Germinal center (tissue), 1 donor: ENCODE data around the gene TSPO.
"Not testable (repeated sequence)": the region's sequence is repeated elsewhere in the genome, so short reads cannot be mapped to it uniquely, and the experiment has no call there.

ENCODE experiments used
- DNase-seq: peaks from one replicate; pipeline ENCODE4 v3.0.0; 2012; ENCODE audit warnings: mixed read lengths, low spot score

Gene TSPO

DNA sequence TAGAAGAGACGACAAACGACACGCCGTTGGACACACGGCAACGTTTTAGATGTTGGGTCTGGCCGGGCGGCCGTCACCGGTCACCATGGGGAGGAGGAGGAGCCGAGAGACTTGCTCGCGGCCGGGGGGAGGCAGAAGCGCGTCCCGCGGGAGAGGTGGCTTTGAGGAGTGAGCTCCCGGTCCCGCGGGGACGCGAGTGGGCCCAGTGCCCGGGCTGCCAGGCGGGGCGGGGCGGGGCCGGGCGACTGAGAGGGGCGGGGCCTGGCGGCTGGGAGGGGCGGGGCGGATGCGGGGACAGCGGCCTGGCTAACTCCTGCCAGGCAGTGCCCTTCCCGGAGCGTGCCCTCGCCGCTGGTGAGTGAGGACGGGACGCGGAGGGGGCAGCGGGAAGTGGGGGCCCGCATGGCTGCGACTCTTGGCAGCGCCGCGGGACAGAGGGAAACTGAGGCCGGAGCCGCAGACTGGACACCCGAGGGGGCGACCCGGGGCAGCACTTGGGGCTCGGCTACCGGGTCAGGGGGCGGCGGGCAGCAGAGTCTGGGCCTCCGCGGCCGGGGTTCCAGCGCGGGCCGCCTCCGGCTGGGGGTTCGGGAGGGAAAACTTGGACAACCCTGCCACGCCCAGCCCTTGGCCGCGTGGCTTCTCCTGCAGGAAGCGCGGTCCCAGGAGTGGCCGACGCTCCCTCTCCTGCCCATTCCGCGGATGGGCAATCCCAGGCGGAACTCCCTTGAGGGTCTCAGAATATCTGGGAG, at the start of gene TSPO:
Gene TSPO, plus strand, starts transcription at position 309 of the 752 bp plus-strand sequence. CDS start 7,680 bp downstream, outside the sequence.
- peak; percentile 83 for DNase-seq

DNA sequence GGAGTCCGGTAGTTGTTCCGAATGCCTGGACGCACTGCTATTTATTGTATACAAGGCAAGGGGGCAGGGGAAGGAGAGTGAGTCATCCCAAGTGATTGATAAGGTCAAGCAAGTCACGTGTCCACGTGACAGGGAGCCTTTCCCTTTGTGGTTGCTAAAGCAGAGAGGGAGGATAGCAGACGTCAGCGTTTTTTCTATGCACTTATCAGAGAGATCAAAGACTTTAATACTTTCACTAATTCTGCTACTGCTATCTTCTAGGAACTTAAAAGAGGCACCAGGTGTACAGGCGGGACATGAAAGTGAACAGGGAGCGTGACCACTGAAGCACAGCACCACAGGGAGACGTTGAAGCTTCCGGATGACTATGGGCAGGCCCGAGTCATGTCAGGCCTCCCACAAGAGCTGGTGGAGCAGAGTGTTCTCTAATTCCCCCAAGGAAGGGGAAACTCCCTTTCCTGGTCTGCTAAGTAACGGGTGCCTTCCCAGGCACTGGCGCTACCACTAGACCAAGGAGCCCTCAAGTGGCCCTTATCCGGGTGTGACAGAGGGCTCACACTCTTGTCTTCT, 47.2 kb upstream of the TSPO start:
- not testable (repeated sequence) for DNase-seq

DNA sequence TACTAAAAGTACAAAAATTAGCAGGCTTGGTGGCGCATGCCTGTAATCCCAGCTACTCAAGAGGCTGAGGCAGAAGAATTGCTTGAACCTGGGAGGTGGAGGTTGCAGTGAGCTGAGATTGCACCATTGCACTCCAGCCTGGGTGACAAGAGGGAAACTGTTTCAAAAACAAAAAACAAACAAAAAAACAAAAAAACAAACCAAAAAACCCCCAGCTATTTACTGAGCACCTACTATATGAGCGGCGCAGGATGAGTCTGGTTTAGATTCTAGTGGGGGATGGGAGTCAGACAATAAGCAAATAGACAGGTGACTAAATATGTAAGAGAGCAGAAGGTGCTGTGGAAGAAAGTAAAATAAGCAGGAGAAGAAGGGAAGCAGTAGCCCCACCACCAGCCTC, 46.4 kb upstream of the TSPO start:
- DNase-seq, result not testable (repeated sequence)

DNA sequence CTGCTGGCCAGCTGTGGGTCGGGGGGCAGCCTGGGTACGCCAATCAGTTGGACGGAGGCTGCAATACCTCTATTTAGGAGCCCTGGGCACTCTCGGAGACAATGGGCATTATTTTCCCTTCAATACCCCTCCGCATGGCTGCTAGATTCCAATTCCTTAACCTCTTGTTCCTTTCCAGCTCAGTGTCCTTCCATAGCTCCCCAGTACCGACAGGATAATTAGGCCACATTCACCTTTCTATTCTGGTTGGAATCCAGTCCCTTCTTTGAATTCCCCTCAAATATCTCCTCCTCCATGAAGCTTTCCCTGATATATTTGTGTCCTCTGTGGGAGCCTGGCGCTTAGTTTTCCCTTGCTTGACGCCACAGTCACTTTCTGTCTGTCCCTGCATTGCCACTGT, 45.1 kb upstream of the TSPO start:
- no peak for DNase-seq

DNA sequence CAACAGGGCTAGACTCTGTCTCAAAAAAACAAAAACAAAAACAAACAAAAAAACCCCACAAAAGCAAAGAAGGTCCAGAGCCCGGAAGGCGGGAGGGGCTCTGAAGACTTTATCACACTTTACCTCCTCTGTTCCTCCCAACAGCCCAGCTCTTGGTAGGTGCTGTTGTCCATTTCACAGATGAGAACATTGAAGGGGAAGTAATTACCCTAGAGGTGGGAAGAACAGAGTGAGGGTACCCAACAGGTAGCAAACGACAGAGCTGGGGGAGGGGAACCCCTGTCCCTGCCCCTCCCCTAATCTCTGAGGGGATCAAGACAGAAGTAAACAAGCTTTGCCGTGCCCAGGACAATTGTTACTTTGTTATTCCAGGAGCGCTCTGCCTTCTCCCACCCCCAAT, 41.8 kb upstream of the TSPO start:
- DNase-seq, result no peak

DNA sequence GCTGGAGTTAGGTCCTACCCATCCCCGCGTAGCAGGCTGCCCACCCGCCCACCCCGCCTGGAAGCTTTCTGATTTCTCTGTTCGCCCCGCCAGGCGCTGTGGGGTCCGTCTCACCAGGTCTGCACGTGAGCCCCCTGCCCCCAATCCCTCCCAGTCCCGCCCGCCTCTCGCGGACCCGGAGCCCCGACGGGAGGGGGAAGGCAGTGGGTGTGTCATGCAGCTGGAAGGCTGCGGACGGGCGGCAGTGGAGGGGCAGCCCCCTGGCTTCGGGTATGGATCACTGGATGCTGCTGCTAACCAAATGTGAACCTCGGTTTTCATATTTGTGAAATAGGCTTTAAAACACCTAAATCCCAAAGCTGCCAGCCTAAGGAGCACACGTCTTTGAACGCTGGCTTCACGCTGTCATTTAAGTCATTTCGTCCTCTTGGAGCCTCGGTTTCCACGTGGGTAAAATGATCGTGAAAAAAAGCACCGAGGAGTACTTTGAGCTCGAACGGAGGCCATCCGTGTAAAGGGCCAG, 41.4 kb upstream of the TSPO start:
- DNase-seq, result no peak

DNA sequence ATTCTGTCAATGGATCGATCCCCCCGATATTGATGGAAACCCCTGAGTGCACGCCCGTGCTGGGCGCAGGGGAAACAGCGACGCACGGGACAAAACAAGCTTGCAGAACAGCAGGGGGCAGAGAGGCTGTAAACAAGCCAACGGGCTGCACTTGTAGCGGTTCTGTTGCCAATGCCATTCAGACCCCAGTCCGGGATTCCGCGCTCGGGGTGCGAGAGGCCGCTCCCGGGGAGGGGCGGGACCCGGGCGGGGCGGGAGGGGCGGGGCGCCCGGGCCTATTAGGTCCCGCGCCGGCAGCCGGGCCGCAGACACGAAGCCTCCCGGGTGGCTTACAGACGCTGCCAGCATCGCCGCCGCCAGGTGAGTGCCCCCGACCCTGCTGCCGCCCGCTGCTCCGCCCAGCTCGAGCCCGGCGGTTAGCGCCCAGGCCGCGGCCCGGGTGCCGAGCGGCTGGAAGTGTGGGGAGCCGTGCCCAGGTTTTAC, 40.9 kb upstream of the TSPO start, which contains the start of gene BIK:
Gene BIK, plus strand, starts transcription at position 307 of the 483 bp plus-strand sequence. CDS start 13,273 bp downstream, outside the sequence.
- peak; percentile 82 for DNase-seq

DNA sequence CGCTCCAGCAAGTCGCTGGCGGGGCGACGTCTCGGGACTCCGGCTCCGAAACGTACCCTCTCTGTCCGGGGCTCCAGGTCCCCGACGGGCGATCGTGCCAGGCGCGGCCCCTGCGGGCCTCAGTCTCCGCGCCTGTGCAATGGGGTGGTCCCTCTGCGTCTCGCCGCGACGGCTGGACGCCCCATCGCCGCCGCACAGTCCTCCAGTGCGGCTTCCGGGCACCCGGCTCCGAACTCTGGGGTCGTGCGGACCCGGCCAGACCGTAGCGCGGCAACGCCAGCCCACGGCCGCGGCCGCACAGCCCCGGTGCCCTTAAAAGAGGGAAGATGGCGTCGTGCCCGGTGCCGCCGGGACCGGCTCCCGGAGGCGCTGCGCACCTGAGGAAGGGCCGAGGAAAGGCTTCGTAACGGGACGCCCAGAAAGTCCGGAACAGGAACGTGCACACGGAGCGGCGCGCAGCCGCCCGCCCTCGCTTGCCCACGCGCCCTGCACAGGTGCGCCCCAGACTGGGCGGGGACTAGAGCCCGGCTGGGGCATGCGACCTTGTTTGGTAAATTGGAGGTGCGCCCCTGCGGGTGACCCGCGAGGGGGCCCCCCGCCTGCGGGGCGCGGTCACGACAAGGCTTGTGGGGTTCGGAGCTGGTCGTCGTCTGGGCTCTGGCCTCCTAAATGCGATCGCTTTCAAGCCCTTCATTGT, 40.3 kb upstream of the TSPO start:
- peak; percentile 77 for DNase-seq

DNA sequence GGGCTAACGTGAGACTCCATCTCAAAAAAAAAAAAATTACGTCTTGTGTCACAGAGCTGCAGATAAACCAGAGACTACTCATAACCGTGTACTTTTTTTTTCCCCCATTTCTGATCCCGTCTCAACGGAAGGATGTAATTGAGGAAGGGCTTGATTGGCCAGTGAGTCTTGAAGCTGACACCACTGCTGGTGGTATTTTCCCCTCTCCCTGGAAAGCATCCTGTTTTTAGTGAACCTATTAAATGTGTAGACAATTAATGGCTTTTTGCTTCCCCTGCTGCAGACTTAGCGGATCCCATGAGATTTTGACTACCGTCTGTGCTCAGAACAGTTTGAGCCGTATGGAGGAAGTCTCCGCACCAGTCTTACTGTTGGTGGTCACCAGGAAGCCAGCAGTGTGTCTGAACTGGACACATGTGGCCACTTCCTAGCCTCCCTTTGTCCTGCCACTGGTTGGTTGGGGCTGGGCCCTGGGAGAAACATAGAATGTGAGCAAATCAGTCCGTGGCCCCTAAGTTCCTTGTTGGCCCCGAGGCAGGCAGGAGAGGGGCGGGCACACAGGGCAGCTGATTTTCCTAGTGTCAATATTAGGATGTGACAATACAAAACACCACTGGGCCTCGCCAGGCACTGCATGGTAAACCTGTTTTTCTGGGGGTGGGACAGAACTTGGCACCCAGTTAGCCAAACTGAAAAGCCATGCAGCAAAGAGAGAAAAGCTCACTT, 37.7 kb upstream of the TSPO start:
- no peak for DNase-seq

DNA sequence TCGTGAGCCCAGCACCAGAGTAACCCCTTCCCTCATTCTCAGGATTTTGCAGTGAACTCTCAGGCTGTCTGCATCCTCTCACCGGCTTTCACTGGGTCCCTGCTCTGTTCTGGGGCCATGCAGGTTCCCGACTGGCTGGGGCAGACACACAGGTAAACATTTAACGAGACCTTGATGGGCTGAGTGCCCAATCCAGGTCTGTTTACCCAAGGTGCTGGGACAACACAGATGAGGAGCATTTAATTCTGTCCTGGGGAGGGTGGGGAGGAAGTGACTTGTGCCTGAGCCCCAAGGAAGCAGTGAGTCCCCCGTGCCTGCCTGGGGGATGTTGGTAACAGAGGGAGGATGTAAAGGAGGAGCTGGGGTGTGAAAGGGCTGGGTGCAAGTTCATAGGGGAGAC, 36.4 kb upstream of the TSPO start:
- no peak for DNase-seq

DNA sequence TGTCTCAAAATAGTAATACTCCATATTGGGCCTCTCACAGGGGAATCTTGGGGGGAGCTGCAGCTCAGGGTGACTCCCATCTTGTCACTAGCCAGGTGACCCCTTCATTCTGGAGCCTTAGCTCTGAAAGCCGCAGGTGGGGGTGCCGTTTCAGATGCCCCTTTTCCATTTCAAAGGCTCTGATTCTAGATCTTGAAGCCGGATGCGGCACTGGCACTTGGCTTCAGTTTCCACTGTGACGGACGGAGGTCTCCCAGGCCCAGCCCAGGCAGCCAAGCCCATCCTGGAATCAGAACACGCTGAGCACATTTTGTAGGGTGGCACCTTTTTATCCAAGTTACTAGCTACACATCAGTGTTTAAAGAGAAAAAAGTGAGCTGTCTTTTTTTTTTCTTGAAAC, 34.4 kb upstream of the TSPO start:
- DNase-seq, result no peak

DNA sequence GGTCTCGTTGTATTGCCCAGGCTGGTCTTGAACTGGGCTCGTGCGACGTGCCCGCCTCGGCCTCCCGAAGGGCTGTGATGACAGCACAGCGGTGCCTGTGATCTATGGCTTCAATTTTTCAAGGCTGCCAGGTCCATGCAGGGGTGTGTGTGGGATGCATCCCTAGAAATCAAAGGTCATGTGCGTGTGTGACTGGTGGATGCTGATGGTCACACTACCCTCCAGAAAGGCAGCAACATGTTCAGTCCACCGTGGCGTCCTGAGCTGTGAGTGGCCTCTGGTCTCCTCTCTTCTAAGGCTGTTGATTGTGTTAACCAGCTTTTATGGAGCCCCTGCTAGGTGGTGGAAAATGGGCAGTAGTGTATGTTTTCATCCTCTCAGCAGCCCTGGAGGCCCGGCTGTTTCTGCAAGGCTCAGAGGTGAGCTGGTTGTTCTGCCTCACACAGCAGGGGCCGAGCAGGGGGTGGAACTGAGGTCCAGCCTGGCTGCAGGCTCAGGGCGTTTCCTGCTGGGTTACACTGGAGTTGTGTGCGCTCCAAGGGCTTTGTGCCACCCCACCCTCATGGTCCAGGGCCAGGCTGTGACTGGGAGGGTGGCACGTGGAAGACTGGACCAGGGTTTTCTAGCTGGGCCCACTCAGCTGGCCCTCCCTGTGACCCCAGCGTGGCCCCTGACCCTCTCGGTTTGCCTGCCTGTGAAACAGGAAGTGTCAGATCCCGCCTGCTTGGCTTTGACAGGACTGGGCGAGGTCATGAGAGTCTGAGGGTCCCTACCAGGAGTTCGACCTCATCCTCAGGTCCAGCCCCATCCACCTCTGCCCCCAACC, 33.1 kb upstream of the TSPO start:
- no peak for DNase-seq

DNA sequence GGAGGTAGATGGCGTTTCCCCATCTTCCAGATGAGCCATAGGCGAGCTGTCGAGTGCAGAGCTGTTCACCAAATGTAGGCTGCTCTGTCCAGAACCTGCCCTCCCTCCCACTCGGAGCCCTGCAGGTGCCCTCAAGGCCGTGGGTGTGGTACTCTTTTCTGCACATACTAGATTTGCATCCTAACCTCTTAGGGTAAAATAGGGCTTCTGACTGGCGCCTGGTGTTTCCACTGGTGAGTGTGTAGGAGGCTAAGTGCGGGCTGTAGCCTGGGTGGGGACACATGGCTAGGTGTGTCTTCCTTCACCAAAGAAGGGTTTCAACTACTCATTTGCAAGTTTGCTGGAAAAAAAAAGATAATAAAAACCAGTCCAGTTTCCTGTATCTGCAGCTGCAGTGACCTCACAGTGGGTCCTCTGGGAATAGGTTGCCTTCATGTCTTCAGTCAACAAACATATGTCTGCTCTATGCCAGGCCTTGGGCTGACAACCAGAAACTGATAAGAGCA, 32.4 kb upstream of the TSPO start:
- DNase-seq, result peak; percentile 85

DNA sequence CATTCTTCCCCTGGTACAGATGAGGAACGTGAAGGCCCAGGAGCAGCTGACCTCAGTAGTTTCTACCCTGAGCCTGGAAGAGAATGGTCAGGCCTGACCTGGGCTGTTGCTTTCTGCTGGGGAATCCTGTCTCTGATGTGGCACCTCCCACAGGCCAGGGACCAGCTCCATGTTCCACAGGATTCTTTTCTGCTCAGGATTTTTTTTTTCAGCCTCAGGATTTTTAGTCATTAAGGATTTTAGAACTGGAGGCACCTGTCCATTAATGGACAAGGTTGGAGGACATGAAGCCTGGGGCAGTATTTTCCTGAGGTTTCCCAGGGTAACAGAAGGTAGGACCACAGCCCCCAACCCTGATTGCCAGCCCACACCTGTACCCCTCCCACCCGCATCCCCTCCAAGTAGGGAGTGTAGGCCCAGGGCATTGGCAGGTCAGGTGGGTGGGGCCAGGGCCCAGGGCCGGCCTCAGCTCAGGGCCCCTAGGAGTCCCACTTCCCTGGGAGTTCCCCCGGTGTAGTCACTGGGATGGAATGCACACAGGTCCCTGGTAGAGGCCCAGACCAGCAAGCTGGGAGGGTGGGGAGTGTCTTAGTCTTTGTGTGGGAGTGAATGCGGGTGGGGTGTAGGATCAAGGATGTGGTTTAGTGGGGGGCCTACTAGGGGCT, 24.7 kb upstream of the TSPO start:
- DNase-seq, result no peak

DNA sequence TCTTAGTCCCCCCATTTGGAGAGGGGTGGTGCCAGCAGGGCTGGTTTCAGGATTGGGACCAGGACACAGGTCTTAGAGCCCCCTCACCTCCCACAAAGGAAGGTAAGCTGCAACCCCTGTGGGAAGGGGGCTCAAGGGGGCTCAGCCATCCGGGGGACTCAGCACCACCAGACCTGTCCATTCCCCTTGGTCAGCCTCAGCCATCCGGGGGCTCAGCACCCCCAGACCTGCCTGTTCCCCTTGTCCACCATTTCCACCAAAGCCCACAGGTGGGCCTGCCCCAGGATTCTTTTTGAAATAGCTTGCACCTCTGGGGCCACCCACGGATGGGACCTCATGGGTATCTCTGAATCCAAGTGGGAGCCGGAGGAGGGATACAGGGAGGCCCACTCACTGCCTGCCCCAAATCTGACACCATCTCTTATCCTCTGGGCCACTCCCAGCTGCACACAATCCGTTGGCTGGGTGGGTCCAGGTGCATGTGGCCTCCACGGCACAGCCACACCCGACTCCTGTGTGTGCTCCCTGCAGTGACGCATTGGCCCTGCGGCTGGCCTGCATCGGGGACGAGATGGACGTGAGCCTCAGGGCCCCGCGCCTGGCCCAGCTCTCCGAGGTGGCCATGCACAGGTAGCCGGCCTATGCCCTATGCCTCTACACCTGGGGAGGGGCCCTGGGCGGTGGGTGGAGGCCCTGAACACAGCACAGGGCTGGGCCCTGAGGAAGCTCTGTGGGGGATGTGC, 24.0 kb upstream of the TSPO start:
- no peak for DNase-seq

DNA sequence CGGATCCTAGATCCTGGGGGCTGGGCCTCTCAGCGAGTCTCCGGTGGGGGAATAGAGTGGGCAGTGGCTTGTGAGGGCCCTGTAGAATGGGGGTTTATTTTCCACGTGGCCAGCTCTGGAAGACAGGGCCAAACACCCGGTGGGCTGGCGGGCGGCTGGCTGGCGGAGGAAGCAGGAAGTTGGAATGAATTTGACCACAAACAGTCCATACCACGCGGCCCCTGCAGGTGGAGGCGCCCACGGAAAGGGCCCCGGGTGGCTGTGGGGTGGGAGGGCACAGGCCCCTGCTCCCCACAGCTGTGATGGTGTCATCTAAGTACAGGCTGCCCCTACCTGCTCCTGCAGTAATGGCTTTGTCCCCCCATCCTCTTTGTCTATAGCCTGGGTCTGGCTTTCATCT, 23.2 kb upstream of the TSPO start:
- no peak for DNase-seq

DNA sequence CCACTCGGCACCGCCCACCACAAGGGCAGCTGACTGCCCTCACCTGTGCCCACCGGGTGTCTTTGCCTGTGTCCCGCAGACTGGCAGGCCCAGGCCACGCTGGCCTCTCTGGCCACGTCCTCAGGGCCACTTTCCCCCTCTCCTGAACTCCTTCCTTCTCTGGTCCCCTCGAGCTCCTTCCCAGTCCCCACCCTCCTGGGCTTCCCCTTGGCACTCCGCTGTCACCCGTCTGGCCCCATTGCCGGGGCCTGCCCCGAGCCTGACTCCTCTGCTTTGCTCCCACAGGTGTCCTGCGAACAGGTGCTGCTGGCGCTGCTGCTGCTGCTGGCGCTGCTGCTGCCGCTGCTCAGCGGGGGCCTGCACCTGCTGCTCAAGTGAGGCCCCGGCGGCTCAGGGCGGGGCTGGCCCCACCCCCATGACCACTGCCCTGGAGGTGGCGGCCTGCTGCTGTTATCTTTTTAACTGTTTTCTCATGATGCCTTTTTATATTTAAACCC, 22.4 kb upstream of the TSPO start:
- no peak for DNase-seq

DNA sequence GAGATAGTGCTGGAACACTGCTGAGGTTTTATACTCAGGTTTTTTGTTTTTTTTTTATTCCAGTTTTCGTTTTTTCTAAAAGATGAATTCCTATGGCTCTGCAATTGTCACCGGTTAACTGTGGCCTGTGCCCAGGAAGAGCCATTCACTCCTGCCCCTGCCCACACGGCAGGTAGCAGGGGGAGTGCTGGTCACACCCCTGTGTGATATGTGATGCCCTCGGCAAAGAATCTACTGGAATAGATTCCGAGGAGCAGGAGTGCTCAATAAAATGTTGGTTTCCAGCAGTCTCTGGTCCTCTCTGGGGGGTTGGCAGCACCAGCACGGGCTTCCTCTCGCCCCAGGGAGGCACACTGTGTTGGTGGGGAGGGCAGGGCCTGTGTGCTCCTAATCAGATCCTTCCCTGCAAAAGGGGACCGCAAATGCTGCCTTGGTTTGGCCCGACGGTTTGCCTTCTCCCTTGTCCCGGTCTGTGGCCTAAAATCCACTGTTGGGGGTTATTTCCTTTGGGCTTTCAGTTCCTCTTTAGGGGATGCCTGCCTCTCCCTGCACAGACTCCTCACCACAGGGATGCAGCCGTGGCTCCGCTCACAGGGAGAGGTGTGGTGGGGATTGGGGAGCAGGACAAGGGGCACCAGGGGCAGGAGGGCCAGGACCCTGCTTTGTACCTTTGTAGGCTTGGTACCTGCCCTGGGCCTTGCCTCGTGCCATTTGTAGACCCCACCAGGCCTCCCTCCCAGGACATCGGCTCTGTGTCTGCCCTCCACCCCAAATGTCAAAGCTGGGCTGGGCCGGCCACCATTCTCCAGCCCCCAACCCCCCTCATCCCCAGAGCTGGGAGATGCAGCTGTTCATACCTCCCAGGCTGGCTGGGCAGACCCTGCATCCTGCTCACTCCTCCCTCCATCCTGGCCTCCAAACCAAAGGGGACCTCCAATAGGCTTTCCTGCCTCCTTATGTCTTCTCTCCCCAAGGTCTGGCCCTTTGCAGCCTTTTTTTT, 21.6 kb upstream of the TSPO start:
- no peak for DNase-seq
